Activated CD4-positive, alpha-beta T cell treated with anti-CD3 and anti-CD28 coated beads, Interleukin-2, amount 10 ng/mL, durations not matched to agents 24 days and 14 days (primary cell): Measurements from ENCODE around the gene ARMS2. TPM values are rescaled to one million over a fixed set of nuclear protein-coding genes. Genes with fewer than 3 reads are reported as not detected.

Source experiments
- DNase-seq: peaks from one replicate; pipeline ENCODE4 v3.0.0; 2022
- H3K27ac Mint-ChIP-seq: one replicate; pipeline ENCODE4 v1.8.0; 2022; ENCODE audit warnings: mild to moderate bottlenecking, mixed read lengths
- H3K27me3 Mint-ChIP-seq: one replicate; pipeline ENCODE4 v1.8.0; 2022; ENCODE audit warnings: mixed read lengths
- H3K36me3 Mint-ChIP-seq: one replicate; pipeline ENCODE4 v1.8.0; 2022; ENCODE audit warnings: low read depth, mild to moderate bottlenecking, mixed read lengths
- H3K4me1 Mint-ChIP-seq: one replicate; pipeline ENCODE4 v1.8.0; 2021; ENCODE audit warnings: mixed read lengths
- H3K4me3 Mint-ChIP-seq: one replicate; pipeline ENCODE4 v1.8.0; 2022; ENCODE audit warnings: mild to moderate bottlenecking, moderate library complexity, mixed read lengths
- H3K9me3 Mint-ChIP-seq: one replicate; pipeline ENCODE4 v1.8.0; 2021; ENCODE audit warnings: mixed read lengths
- intact Hi-C: fragments of 100-400 bp; cut with micrococcal nuclease; formaldehyde crosslinking; loops from one replicate; pipeline ENCODE4 v1.15.1; 2023
- total RNA-seq: library from RNA; stranded (reverse); gene quantifications from 2 replicates; pipeline ENCODE4 v1.2.3, GENCODE V29; 2022

Gene ARMS2
- total RNA-seq, 1 donor from 2014 or later: not detected

DNA sequence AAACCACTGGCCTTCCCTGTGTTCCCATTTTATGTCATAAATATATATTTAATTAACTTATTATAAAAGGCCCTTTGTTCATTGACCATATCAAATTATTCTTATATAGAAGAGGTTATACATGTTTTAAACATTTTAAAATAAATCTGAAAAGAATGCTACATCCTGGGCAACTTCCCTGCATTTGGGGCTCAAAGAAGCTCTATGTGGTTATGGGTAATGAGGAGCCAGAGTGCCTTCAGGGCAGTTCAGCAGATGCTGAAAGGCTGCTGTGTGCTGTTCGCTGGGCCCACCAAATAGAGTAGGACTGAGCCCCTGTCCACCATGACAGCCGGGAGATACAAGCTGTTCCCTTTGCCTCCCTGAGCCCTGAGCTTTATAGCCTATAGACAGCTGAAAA lies 42.8 kb downstream of the ARMS2 start:
- Mint-ChIP-seq H3K4me3 (no peak overlapping the region), H3K27ac (no peak overlapping the region), H3K4me1 (peaks cover 2% of the 10 kb centered on the region), H3K27me3 (peaks cover 19% of the 10 kb centered on the region), H3K36me3 (no peaks in the 10 kb centered on the region), H3K9me3 (no peaks in the 10 kb centered on the region)
- intact Hi-C loops: no loop called here
- DNase-seq: no peak

- Mint-ChIP-seq H3K36me3 (no peaks in the 10 kb centered on the region), H3K4me1 (peaks cover 2% of the 10 kb centered on the region), H3K27ac (no peak overlapping the region), H3K9me3 (no peaks in the 10 kb centered on the region), H3K27me3 (peaks cover 16% of the 10 kb centered on the region), H3K4me3 (no peak overlapping the region)
- DNase-seq: no peak
- intact Hi-C loops: no loop called here
Measured at GRCh38 chr10:122498521-122498920, 44.1 kb downstream of the ARMS2 start.

- peaks cover 2% of the 10 kb centered on the region for H3K4me1 Mint-ChIP-seq
- intact Hi-C loops: no loop called here
- no peak overlapping the region for H3K27ac Mint-ChIP-seq
- H3K27me3 Mint-ChIP-seq: peaks cover 14% of the 10 kb centered on the region
- H3K36me3 Mint-ChIP-seq: no peaks in the 10 kb centered on the region
- no peaks in the 10 kb centered on the region for H3K9me3 Mint-ChIP-seq
- no peak for DNase-seq
- H3K4me3 Mint-ChIP-seq: no peak overlapping the region
Measured at GRCh38 chr10:122499012-122499411, 44.6 kb downstream of the ARMS2 start.

- intact Hi-C loops: no loop called here
- H3K4me1 Mint-ChIP-seq: peaks cover 2% of the 10 kb centered on the region
- H3K27ac Mint-ChIP-seq: no peak overlapping the region
- H3K36me3 Mint-ChIP-seq: no peaks in the 10 kb centered on the region
- no peak overlapping the region for H3K4me3 Mint-ChIP-seq
- no peak for DNase-seq
- no peaks in the 10 kb centered on the region for H3K9me3 Mint-ChIP-seq
- H3K27me3 Mint-ChIP-seq: peaks cover 13% of the 10 kb centered on the region
Measured at GRCh38 chr10:122499491-122499941, 45.1 kb downstream of the ARMS2 start.

- intact Hi-C loops: no loop called here
- Mint-ChIP-seq H3K4me1 (peaks cover 2% of the 10 kb centered on the region), H3K36me3 (no peaks in the 10 kb centered on the region), H3K27ac (no peak overlapping the region), H3K4me3 (no peak overlapping the region), H3K9me3 (no peaks in the 10 kb centered on the region), H3K27me3 (peaks cover 12% of the 10 kb centered on the region)
- DNase-seq: no peak
Measured at GRCh38 chr10:122500194-122500593, 45.7 kb downstream of the ARMS2 start.

- intact Hi-C loops: no loop called here
- Mint-ChIP-seq H3K27me3 (peaks cover 12% of the 10 kb centered on the region), H3K9me3 (no peaks in the 10 kb centered on the region), H3K4me1 (peaks cover 2% of the 10 kb centered on the region), H3K27ac (no peak overlapping the region), H3K36me3 (no peaks in the 10 kb centered on the region), H3K4me3 (no peak overlapping the region)
- no peak for DNase-seq
Measured at GRCh38 chr10:122500726-122501125, 46.3 kb downstream of the ARMS2 start.

GRCh38 chr10:122503012-122503411 lies 48.6 kb downstream of the ARMS2 start:
- Mint-ChIP-seq H3K4me3 (no peak overlapping the region), H3K27ac (no peak overlapping the region), H3K4me1 (no peaks in the 10 kb centered on the region), H3K36me3 (no peaks in the 10 kb centered on the region), H3K9me3 (no peaks in the 10 kb centered on the region), H3K27me3 (peaks cover 6% of the 10 kb centered on the region)
- intact Hi-C loops: no loop called here
- no peak for DNase-seq

DNA sequence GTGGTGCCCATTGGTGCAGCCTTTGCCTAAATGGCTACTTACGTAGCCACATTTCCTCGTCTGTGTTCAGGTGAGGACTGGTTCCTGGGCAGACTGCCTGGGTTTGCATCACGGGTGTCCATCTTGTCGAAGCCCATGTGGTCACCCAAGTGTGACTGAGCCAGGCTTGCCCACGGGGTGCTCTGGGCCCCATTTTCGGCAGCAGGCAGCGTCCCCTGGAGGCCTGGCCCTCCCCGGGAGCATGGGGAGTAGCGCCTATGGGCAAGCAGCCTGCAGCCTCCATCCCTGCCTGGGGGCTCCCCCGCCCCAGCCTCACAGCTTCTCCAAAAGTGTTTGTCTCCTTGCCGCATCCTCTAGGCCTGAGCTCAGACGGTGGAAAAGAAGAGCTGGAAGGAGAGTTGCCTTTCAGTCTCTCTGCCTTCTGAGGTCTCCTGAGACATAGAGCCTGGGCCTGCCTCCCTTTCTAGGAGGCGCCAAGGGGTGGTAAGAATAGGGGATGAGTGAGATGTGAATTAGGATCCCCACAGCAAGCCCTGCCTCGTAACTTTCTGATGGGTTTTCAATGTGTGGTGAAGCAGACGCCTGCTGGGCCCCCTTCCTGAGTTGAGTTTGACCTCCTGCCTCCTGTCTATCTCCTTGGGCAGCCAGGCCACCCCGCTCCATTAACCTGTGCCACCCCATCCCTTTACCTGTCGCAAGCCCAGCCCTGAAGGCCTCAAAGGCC lies 49.6 kb downstream of the ARMS2 start:
- no peak for DNase-seq
- intact Hi-C loops: no loop called here
- Mint-ChIP-seq H3K36me3 (no peaks in the 10 kb centered on the region), H3K4me3 (no peak overlapping the region), H3K27ac (no peak overlapping the region), H3K9me3 (no peaks in the 10 kb centered on the region), H3K27me3 (peaks cover 2% of the 10 kb centered on the region), H3K4me1 (no peaks in the 10 kb centered on the region)

DNA sequence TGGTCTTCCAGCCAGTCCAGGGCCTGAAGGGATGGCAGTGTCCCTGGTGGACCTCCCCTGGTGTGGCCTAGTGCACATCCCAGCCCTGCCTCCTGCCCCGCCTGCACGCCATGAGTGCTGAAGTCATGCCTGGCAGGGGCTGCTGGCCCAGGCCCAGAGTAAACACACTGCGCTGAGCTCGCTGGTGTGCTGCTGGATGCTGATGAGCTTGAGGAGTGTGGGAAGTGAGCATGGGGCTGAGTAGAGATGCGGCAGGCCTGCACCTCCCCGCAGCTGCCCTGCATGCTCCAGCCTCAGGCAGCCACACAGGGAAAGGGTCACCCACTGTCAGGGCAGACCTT lies 50.1 kb downstream of the ARMS2 start:
- H3K4me3 Mint-ChIP-seq: no peak overlapping the region
- no peak for DNase-seq
- no peaks in the 10 kb centered on the region for H3K4me1 Mint-ChIP-seq
- H3K36me3 Mint-ChIP-seq: no peaks in the 10 kb centered on the region
- peaks cover 2% of the 10 kb centered on the region for H3K27me3 Mint-ChIP-seq
- intact Hi-C loops: no loop called here
- no peak overlapping the region for H3K27ac Mint-ChIP-seq
- no peaks in the 10 kb centered on the region for H3K9me3 Mint-ChIP-seq

DNA sequence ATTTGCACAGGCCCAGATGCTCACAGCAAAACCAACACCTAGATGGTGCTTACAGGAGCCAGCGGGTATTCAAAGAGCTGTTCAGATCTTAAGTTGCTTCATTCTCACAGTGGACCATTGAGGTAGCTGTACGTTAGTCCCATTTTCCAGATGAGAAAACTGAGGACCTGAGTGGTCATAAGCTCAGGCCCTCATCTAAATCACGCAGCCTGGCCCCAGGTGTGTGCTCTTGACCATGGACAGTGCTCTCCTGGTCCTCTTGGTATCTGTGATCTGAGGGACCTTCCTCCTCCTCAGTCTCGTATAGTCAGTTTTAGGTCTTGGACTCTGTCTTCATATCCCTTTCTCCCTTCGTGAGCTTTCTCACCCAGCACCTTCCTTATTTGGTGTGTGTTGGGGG lies 50.6 kb downstream of the ARMS2 start:
- peaks cover 2% of the 10 kb centered on the region for H3K27me3 Mint-ChIP-seq
- H3K27ac Mint-ChIP-seq: no peak overlapping the region
- intact Hi-C loops: no loop called here

DNA sequence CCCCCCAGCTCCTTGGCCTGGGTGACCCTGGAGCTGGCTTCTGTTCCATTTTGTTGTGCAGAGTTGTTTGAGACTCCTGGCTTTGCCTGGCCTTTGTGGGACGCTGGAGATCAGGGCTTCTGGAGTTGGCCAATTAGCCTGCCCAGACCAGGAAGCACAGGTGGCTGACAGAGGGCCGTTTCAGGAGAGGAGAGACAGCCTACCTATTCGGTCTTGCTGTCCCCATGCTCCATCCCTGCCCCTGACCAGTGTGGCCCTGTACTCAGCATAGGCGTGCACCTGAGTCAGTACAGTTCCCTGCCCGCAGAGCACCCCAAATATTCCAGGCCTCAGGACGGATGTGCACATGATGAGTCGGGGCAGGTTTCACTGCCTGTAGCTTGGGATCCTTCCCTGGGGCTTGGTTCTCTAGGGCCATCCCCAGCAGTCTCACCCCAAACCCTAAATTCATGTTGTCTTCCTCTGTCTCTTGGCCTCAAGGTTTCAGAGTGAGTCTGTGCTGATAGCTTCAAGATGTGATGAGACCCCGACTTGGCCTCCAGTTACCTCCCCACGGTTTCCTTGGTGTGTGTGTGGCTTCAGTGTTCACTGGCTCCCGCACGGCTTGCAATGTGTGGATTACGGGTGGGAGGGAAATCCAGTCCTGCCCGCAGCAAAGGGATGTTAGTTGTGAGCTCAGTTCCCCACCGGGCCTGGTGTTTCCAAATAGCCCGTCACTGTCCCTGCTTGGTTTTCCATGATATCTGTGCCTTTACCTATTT lies 51.6 kb downstream of the ARMS2 start:
- intact Hi-C loops: no loop called here
- no peak overlapping the region for H3K27ac Mint-ChIP-seq
- H3K4me3 Mint-ChIP-seq: no peak overlapping the region
- H3K27me3 Mint-ChIP-seq: peaks cover 2% of the 10 kb centered on the region
- DNase-seq: no peak
- no peaks in the 10 kb centered on the region for H3K9me3 Mint-ChIP-seq
- no peaks in the 10 kb centered on the region for H3K36me3 Mint-ChIP-seq
- no peaks in the 10 kb centered on the region for H3K4me1 Mint-ChIP-seq

More for the DNA sequence above, 50.6 kb downstream of the ARMS2 start:
- Mint-ChIP-seq H3K9me3 (no peaks in the 10 kb centered on the region), H3K36me3 (no peaks in the 10 kb centered on the region), H3K4me3 (no peak overlapping the region), H3K4me1 (no peaks in the 10 kb centered on the region)
- no peak for DNase-seq

Other genes starting within 250 kb of the ARMS2 start
- gene BTBD16, start 183.4 kb upstream of the ARMS2 start, total RNA-seq: not detected in 2 replicates
- gene PLEKHA1, start 79.9 kb upstream of the ARMS2 start, total RNA-seq: 3.5 and 4.1 TPM in 2 replicates
- gene HTRA1, start 6.9 kb downstream of the ARMS2 start, total RNA-seq: not detected in 2 replicates
- gene DMBT1, start 106.1 kb downstream of the ARMS2 start, total RNA-seq: not detected in 2 replicates
- not detected in 2 replicates for gene C10orf120, start 245.2 kb downstream of the ARMS2 start, total RNA-seq